ENCODE measurements around the gene TAF8. TPM values are rescaled to one million over a fixed set of nuclear protein-coding genes. Genes with fewer than 3 reads are reported as not detected.
"Not testable (repeated sequence)": the region's sequence is repeated elsewhere in the genome, so short reads cannot be mapped to it uniquely, and the experiment has no call there.

The TAF8 gene
- polyA plus RNA-seq, 1 donor (not counting 4 experiments of a cell fraction or from before 2014, with no cell fraction given): 15.9 TPM

DNA sequence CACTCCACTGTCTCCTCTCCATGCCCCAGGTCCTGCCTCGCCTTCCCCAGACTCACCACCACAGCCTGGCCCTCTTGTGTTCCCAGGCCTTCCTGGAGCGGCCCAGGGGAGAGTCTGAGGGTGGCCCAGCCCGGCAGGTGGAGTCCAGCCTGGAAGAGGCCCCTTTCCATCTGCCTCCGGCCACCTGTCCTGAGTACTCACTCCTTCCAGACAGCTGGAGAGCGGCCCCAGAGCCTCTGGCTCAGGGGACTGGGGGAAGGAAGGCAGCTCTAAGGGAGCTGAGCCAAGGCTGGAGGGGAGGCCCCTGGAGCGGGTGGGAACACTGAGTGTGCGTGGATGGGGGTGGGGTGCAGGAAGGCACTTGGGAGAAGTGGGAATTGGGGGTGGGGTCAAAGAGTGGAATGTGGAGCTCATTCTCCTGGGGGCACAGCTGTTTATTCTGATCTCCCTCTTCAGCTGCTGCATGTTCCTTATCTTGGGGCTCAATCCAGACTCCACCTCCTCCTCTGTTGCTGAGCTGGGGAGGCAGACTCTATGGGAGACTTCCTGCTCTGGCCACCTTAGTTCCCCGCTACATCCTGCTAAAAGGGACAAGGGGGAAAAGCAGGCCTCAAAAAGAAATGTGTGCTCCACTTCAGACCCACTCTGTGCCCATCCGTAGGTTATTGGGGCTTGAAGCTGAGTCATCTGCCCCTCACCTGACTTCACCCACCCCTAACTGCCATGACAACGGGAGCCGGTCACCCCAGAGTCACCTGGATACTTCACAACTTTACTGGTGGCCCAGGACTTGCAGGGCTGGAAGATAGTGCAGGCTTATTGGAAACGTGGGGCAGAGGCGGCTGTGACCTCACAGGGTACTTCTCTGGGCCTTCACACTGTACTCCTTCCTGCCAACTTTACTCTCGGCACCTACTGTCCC is 19.5 kb upstream of the TAF8 start:
- H4K20me1 ChIP-seq (ENCODE audit: control insufficient read depth, extremely low read depth, insufficient read depth, low read length): no peaks in the 10 kb centered on the region
- peaks cover 0 to 2% of the 10 kb centered on the region in 2 experiments for H3K36me3 ChIP-seq (ENCODE audit: control insufficient read depth in 2 of 2, extremely low read depth in 1 of 2, insufficient read depth in 2 of 2, low read length in 2 of 2)
- no peak overlapping the region for H3K4me3 ChIP-seq (ENCODE audit: control insufficient read depth in 2 of 3, extremely low read depth in 1 of 3, insufficient read depth in 2 of 3, low read depth in 1 of 3, low read length in 3 of 3)
- no peaks in the 10 kb centered on the region for H3K4me1 ChIP-seq (ENCODE audit: control insufficient read depth, extremely low read depth, insufficient read depth, low read length)
- H2AFZ ChIP-seq (ENCODE audit: control insufficient read depth, low read length): no peak overlapping the region
- dilution Hi-C loops (cut with MboI; ENCODE audit: extremely low pct_ligation_motif_present, low sequenced_read_pairs): no loop called here
- H3K9me3 ChIP-seq (ENCODE audit: control insufficient read depth, low read depth, low read length): no peaks in the 10 kb centered on the region
- H3K9ac ChIP-seq (ENCODE audit: control insufficient read depth, extremely low read depth, insufficient read depth, low read length): no peak overlapping the region
- H3K9me1 ChIP-seq (ENCODE audit: control insufficient read depth, extremely low read depth, insufficient read depth, low read length): no peaks in the 10 kb centered on the region
- H3K27ac ChIP-seq (ENCODE audit: control insufficient read depth, insufficient read depth, low read length): no peak overlapping the region
- peaks cover 2% of the 10 kb centered on the region for H3K79me2 ChIP-seq (ENCODE audit: control insufficient read depth, insufficient read depth, low read length)
- no peak for TF ChIP-seq EZH2 (IDR thresholded peaks at IDR 0.05; ENCODE audit: low read length)
- TF ChIP-seq, protein P1, sequence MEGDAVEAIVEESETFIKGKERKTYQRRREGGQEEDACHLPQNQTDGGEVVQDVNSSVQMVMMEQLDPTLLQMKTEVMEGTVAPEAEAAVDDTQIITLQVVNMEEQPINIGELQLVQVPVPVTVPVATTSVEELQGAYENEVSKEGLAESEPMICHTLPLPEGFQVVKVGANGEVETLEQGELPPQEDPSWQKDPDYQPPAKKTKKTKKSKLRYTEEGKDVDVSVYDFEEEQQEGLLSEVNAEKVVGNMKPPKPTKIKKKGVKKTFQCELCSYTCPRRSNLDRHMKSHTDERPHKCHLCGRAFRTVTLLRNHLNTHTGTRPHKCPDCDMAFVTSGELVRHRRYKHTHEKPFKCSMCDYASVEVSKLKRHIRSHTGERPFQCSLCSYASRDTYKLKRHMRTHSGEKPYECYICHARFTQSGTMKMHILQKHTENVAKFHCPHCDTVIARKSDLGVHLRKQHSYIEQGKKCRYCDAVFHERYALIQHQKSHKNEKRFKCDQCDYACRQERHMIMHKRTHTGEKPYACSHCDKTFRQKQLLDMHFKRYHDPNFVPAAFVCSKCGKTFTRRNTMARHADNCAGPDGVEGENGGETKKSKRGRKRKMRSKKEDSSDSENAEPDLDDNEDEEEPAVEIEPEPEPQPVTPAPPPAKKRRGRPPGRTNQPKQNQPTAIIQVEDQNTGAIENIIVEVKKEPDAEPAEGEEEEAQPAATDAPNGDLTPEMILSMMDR (optimal IDR thresholded peaks at IDR 0.05 in 1 of 3, IDR thresholded peaks at IDR 0.05 in 1 of 3, conservative IDR thresholded peaks at IDR 0.05 in 1 of 3; ENCODE audit: extremely low read depth in 1 of 3, insufficient read depth in 2 of 3, low read length in 3 of 3): no peak
- FAIRE-seq (no peak), DNase-seq (ENCODE audit: low read depth, low spot score) (no peak)
- H3K4me2 ChIP-seq (ENCODE audit: control insufficient read depth, extremely low read depth, insufficient read depth, low read depth, low read length): no peak overlapping the region
- no peaks in the 10 kb centered on the region for H3K27me3 ChIP-seq (ENCODE audit: control insufficient read depth, extremely low read depth, insufficient read depth, low read length)

DNA sequence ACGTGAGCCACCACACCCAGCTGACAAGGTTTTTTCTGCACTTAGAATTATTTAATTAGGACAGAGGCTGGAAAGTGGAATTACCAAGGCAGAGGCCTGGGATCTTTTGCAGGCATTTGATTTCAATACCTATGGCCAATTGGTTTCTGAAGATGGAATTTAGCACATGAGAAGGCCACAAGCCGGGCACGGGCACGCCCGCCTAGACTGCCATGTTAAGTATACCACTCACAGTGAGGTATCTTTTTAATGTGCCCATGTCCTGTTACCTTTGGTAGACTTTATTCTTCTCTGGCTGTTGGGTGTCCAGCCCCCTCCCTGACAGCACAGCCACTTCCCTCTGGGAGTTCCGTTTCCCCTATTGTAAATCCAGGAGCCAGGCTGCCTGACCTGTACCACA is 18.0 kb upstream of the TAF8 start:
- TF ChIP-seq, protein P1 (optimal IDR thresholded peaks at IDR 0.05 in 1 of 3, IDR thresholded peaks at IDR 0.05 in 1 of 3, conservative IDR thresholded peaks at IDR 0.05 in 1 of 3; ENCODE audit: extremely low read depth in 1 of 3, insufficient read depth in 2 of 3, low read length in 3 of 3): no peak
- H2AFZ ChIP-seq (ENCODE audit: control insufficient read depth, low read length): no peak overlapping the region
- no peaks in the 10 kb centered on the region for H3K4me1 ChIP-seq (ENCODE audit: control insufficient read depth, extremely low read depth, insufficient read depth, low read length)
- H3K27ac ChIP-seq (ENCODE audit: control insufficient read depth, insufficient read depth, low read length): no peak overlapping the region
- H3K4me3 ChIP-seq (ENCODE audit: control insufficient read depth in 2 of 3, extremely low read depth in 1 of 3, insufficient read depth in 2 of 3, low read depth in 1 of 3, low read length in 3 of 3): no peak overlapping the region
- no peak overlapping the region for H3K4me2 ChIP-seq (ENCODE audit: control insufficient read depth, extremely low read depth, insufficient read depth, low read depth, low read length)
- no peak overlapping the region for H3K9ac ChIP-seq (ENCODE audit: control insufficient read depth, extremely low read depth, insufficient read depth, low read length)
- no peaks in the 10 kb centered on the region for H4K20me1 ChIP-seq (ENCODE audit: control insufficient read depth, extremely low read depth, insufficient read depth, low read length)
- no peaks in the 10 kb centered on the region for H3K27me3 ChIP-seq (ENCODE audit: control insufficient read depth, extremely low read depth, insufficient read depth, low read length)
- dilution Hi-C loops (cut with MboI; ENCODE audit: extremely low pct_ligation_motif_present, low sequenced_read_pairs): no loop called here
- peaks cover 0 to 2% of the 10 kb centered on the region in 2 experiments for H3K36me3 ChIP-seq (ENCODE audit: control insufficient read depth in 2 of 2, extremely low read depth in 1 of 2, insufficient read depth in 2 of 2, low read length in 2 of 2)
- no peaks in the 10 kb centered on the region for H3K9me3 ChIP-seq (ENCODE audit: control insufficient read depth, low read depth, low read length)
- H3K9me1 ChIP-seq (ENCODE audit: control insufficient read depth, extremely low read depth, insufficient read depth, low read length): no peaks in the 10 kb centered on the region
- peaks cover 4% of the 10 kb centered on the region for H3K79me2 ChIP-seq (ENCODE audit: control insufficient read depth, insufficient read depth, low read length)
- FAIRE-seq: no peak
- DNase-seq (ENCODE audit: low read depth, low spot score): no peak

DNA sequence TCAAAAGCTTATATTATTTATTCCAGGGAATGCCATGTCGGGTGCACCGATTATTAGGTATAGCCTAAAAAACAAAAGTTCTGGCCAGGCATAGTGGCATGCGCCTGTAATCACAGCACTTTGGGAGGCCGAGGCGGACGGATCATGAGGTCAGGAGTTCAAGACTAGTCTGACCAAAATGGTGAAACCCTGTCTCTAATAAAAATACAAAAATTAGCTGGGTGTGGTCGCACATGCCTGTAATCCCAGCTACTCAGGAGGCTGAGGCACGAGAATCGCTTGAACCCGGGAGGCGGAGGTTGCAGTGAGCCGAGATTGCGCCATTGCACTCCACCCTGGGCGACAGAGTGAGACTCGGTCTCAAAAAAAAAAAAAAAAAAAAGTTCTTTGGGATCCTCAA is 12.7 kb upstream of the TAF8 start:
- H3K9me1 ChIP-seq (ENCODE audit: control insufficient read depth, extremely low read depth, insufficient read depth, low read length); H3K4me2 ChIP-seq (ENCODE audit: control insufficient read depth, extremely low read depth, insufficient read depth, low read depth, low read length); H2AFZ ChIP-seq (ENCODE audit: control insufficient read depth, low read length); H3K36me3 ChIP-seq (ENCODE audit: control insufficient read depth in 2 of 2, extremely low read depth in 1 of 2, insufficient read depth in 2 of 2, low read length in 2 of 2); H3K79me2 ChIP-seq (ENCODE audit: control insufficient read depth, insufficient read depth, low read length); H3K27ac ChIP-seq (ENCODE audit: control insufficient read depth, insufficient read depth, low read length); FAIRE-seq; H4K20me1 ChIP-seq (ENCODE audit: control insufficient read depth, extremely low read depth, insufficient read depth, low read length); H3K9ac ChIP-seq (ENCODE audit: control insufficient read depth, extremely low read depth, insufficient read depth, low read length); DNase-seq (ENCODE audit: low read depth, low spot score); H3K4me1 ChIP-seq (ENCODE audit: control insufficient read depth, extremely low read depth, insufficient read depth, low read length); dilution Hi-C loops (cut with MboI; ENCODE audit: extremely low pct_ligation_motif_present, low sequenced_read_pairs); H3K27me3 ChIP-seq (ENCODE audit: control insufficient read depth, extremely low read depth, insufficient read depth, low read length); H3K9me3 ChIP-seq (ENCODE audit: control insufficient read depth, low read depth, low read length); H3K4me3 ChIP-seq (ENCODE audit: control insufficient read depth in 2 of 3, extremely low read depth in 1 of 3, insufficient read depth in 2 of 3, low read depth in 1 of 3, low read length in 3 of 3): not testable (repeated sequence)
